Muscle of back (tissue), 11 donors: ENCODE measurements around the gene APOLD1. TPM values are rescaled to one million over a fixed set of nuclear protein-coding genes. Genes with fewer than 3 reads are reported as not detected.
"Not testable (repeated sequence)": the region's sequence is repeated elsewhere in the genome, so short reads cannot be mapped to it uniquely, and the experiment has no call there.

ENCODE experiments used
- DNase-seq, 3 donors: peaks; one replicate each; pipeline versions ENCODE4 v3.0.0 to v3.0.0-alpha.2; 2013
- polyA plus RNA-seq, 10 donors: library from polyadenylated mRNA; unstranded; fragments of 120-200 nt; gene quantifications; one replicate each; pipeline ENCODE4 v1.2.1, GENCODE V29; 2013; ENCODE audit not compliant: insufficient read length in 10 of 10

Gene APOLD1
- polyA plus RNA-seq, 10 donors, result 6.9 to 22.2 (median 11.3) TPM

DNA sequence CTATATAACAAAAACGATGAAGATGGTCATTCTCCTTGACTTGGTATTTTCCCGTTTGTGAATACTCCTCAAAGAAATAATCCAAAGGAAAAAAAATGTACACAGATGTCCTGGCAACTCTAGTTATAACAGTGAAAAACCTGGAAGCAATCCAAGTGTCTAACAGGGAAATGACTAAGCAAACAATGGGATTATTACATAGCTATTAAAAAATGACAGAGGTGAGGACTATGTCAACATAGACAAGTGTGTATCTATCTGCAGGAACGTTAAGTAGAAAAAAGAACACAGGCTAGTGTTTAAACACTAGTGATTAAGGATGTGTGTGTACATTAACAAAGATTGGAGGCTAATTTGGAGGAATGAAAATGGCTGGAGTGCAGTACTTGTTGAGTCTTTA is 5.9 kb upstream of the APOLD1 start:
- DNase-seq, result peak in 2 of 3 donors; percentile 60 to 67

- DNase-seq, result no peak
These were observed 1.3 kb upstream of the APOLD1 start for GRCh38 chr12:12784116-12784515.

DNA sequence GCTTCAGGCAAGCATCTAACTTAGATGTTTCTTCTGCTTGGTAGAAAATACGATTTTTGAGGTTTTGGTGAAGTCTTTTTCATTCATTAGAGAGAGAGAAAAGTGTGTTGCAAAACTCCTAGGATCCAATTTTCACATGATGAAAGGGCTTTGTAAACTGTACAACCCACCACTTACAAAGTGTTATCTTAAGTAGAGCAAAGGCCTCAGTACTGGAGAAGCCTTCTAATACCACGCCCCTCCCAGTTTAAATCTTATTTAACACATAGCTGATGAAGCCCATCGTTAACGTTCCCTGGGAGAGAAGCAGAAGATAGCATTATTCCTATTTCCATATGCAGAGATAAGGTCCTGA is 869 bp downstream of the APOLD1 start:
- no peak for DNase-seq

GRCh38 chr12:12786706-12787601 is 1.5 kb downstream of the APOLD1 start:
- DNase-seq, result peak; percentile 81 to 97 (median 94)

GRCh38 chr12:12788131-12788530 is 2.7 kb downstream of the APOLD1 start:
- DNase-seq, result peak in 1 of 3 donors; percentile 72

GRCh38 chr12:12788675-12789368 is 3.4 kb downstream of the APOLD1 start:
- peak; percentile 80 to 89 (median 80) for DNase-seq

- no peak for DNase-seq
These were observed 5.5 kb downstream of the APOLD1 start for GRCh38 chr12:12790956-12791355.

DNA sequence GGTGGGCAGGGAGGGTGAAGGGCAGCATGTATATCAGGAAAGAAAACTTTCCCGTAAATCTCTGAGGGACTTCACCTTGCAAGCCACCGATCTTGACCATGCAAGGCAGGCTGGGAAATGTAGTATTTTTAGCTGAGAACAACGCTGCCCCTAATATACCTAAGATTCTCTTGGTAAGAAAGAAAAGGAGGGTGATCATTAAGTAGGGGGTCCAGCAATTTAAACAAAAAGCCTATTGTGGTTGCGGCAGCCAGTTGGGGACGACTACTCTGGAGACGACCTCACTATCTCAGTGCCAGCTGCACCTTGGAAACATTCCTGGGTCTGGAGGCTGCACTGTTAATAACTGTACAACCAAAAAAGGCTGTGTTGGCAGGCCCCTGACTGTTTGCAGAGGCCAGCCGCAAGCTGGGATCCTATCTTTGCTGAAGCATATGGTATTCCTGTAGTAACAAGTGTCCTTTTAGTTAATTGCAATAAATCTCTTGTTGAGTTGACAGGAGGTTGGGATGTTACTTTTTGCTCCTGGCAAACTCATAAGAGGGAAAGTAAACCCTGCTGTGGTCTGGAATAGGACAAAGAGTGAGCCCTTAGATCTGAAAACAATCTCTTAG is 6.4 kb downstream of the APOLD1 start:
- peak in 2 of 3 donors; percentile 36 to 79 for DNase-seq

GRCh38 chr12:12792421-12792820 is 7.0 kb downstream of the APOLD1 start:
- DNase-seq, result no peak

- DNase-seq, result no peak
These were observed 9.2 kb downstream of the APOLD1 start for GRCh38 chr12:12794686-12795085.

- no peak for DNase-seq
These were observed 10.7 kb downstream of the APOLD1 start for GRCh38 chr12:12796171-12796570.

GRCh38 chr12:12796928-12797793 is 11.7 kb downstream of the APOLD1 start:
- DNase-seq, result no peak

DNA sequence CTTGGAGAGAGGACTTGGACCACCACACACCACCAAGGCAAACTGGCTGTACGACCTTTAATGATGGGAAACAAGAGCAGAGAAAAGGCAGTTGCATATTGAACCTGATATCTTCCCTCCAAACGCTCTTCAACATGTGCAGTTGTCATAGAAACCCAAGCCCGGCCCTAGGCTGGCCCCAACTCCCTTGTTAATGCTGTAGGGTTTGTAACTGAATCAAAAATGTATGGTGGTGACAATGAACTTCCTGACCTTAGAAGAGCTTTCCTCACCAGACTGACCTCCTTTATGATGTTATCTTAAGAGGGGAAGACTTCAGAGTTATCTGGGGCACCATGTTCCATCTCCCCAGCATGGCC is 12.3 kb downstream of the APOLD1 start:
- no peak for DNase-seq

- DNase-seq, result no peak
These were observed 13.0 kb downstream of the APOLD1 start for GRCh38 chr12:12798480-12798879.

- DNase-seq, result no peak
These were observed 13.9 kb downstream of the APOLD1 start for GRCh38 chr12:12799163-12799920.

DNA sequence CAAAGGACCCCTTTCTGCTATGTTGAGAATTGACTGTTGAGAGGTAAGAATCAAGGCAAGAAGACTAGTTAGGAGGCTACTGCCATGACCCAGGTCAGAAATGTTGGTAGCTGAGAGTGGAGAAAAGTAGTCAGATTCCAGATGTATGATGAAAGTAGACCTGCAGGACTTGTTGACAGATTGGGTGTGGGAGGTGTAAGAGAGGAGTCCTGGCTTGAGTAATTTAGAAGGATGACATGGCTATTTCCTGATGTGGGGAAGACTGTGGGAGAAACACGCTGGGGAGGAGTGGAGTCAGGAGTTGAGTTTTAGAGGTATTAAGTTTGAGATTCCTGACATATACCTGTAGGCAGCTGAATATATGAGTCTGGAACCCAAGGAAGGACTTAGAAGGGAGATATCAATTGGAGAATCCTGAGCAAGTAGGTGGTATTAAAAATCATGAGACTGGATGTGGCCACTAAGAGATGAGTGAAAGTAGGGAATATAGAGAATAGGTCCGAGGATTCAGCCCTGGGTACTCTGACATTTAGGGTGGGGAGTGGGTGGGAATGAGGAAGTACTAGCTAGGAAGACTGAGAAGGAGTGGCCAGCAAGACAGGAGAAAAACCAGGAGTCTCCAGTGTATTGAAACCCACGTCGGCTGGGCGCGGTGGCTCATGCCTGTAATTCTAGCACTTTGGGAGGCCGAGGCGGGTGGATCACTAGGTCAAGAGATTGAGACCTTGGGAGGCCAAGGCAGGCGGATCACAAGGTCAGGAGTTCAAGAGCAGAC is 15.1 kb downstream of the APOLD1 start:
- DNase-seq, result no peak

- DNase-seq, result not testable (repeated sequence)
These were observed 16.2 kb downstream of the APOLD1 start for GRCh38 chr12:12801656-12802055.

DNA sequence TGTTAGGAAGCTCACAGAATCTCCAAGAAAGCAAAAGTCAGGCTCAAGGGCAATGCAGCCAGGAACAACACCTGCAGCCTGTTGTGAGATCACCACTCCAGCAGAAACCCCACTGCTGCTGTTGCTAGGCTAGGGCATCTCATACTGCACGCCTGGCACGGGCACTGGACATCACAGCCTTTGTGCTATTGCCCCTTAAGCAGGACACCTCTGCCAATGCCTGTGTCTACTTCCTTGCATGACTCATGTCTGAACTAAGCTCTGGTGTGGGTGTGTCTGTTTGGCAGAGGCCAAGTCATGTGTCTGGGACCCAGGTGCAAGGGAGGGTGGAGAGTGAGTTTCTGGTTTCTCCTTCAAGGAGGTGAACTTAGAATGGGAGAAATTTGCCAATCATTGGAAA is 17.7 kb downstream of the APOLD1 start:
- peak in 2 of 3 donors; percentile 36 to 65 for DNase-seq

GRCh38 chr12:12804011-12804410 is 18.6 kb downstream of the APOLD1 start:
- no peak for DNase-seq

DNA sequence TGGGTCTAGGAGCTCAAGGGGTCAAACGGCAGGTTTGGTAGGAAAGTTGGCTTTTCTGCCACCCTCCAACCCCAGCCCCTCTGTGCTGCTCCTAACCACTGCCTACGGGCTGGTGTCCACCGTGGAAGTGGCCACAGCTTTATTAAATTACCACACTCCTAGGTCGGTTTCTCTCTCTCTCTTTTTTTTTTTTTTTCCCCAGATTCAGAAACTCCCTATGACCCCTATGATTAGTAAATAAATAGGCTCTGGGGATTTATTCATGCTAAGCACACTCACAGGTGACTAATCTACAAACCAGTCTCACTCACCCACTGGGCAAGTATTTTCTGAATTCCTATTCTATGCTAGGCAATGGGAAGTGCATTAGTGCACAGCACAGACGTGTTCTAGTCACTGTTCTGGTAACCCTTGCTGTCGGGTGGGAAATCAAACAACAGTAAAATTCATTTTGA is 19.0 kb downstream of the APOLD1 start:
- peak in 1 of 3 donors; percentile 71 for DNase-seq
